ENCODE data around the gene AP4M1.

GRCh38 chr7:100093054-100093453, 8.4 kb upstream of the AP4M1 start:
- TF ChIP-seq ZNF10 (tag by site-specific recombination; IDR thresholded peaks at IDR 0.05) (no peak), MZF1 (tag by site-specific recombination; IDR thresholded peaks at IDR 0.05; ENCODE audit: borderline replicate concordance) (no peak), OVOL3 (tag by site-specific recombination; IDR thresholded peaks at IDR 0.05) (no peak), ZEB2 (tag by site-specific recombination; IDR thresholded peaks at IDR 0.05) (no peak), TCF7L2 (IDR thresholded peaks at IDR 0.05; ENCODE audit: borderline replicate concordance, low read depth, low read length) (no peak), SP2 (tag by site-specific recombination; IDR thresholded peaks at IDR 0.05) (no peak), ZSCAN16 (tag by site-specific recombination; IDR thresholded peaks at IDR 0.05) (no peak), PBX3 (CRISPR knock-in tag; IDR thresholded peaks at IDR 0.05) (no peak)
- TF ChIP-seq, protein P1, sequence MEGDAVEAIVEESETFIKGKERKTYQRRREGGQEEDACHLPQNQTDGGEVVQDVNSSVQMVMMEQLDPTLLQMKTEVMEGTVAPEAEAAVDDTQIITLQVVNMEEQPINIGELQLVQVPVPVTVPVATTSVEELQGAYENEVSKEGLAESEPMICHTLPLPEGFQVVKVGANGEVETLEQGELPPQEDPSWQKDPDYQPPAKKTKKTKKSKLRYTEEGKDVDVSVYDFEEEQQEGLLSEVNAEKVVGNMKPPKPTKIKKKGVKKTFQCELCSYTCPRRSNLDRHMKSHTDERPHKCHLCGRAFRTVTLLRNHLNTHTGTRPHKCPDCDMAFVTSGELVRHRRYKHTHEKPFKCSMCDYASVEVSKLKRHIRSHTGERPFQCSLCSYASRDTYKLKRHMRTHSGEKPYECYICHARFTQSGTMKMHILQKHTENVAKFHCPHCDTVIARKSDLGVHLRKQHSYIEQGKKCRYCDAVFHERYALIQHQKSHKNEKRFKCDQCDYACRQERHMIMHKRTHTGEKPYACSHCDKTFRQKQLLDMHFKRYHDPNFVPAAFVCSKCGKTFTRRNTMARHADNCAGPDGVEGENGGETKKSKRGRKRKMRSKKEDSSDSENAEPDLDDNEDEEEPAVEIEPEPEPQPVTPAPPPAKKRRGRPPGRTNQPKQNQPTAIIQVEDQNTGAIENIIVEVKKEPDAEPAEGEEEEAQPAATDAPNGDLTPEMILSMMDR (tag by site-specific recombination; IDR thresholded peaks at IDR 0.05), result no peak
- TF ChIP-seq, protein P2, sequence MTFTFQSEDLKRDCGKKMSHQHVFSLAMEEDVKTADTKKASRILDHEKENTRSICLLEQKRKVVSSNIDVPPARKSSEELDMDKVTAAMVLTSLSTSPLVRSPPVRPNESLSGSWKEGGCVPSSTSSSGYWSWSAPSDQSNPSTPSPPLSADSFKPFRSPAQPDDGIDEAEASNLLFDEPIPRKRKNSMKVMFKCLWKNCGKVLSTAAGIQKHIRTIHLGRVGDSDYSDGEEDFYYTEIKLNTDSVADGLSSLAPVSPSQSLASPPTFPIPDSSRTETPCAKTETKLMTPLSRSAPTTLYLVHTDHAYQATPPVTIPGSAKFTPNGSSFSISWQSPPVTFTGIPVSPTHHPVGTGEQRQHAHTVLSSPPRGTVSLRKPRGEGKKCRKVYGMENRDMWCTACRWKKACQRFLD (tag by site-specific recombination; IDR thresholded peaks at IDR 0.05), result no peak
- TF ChIP-seq, protein P3, sequence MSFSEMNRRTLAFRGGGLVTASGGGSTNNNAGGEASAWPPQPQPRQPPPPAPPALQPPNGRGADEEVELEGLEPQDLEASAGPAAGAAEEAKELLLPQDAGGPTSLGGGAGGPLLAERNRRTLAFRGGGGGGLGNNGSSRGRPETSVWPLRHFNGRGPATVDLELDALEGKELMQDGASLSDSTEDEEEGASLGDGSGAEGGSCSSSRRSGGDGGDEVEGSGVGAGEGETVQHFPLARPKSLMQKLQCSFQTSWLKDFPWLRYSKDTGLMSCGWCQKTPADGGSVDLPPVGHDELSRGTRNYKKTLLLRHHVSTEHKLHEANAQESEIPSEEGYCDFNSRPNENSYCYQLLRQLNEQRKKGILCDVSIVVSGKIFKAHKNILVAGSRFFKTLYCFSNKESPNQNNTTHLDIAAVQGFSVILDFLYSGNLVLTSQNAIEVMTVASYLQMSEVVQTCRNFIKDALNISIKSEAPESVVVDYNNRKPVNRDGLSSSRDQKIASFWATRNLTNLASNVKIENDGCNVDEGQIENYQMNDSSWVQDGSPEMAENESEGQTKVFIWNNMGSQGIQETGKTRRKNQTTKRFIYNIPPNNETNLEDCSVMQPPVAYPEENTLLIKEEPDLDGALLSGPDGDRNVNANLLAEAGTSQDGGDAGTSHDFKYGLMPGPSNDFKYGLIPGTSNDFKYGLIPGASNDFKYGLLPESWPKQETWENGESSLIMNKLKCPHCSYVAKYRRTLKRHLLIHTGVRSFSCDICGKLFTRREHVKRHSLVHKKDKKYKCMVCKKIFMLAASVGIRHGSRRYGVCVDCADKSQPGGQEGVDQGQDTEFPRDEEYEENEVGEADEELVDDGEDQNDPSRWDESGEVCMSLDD (tag by site-specific recombination; IDR thresholded peaks at IDR 0.05), result no peak
- TF ChIP-seq, protein P4, sequence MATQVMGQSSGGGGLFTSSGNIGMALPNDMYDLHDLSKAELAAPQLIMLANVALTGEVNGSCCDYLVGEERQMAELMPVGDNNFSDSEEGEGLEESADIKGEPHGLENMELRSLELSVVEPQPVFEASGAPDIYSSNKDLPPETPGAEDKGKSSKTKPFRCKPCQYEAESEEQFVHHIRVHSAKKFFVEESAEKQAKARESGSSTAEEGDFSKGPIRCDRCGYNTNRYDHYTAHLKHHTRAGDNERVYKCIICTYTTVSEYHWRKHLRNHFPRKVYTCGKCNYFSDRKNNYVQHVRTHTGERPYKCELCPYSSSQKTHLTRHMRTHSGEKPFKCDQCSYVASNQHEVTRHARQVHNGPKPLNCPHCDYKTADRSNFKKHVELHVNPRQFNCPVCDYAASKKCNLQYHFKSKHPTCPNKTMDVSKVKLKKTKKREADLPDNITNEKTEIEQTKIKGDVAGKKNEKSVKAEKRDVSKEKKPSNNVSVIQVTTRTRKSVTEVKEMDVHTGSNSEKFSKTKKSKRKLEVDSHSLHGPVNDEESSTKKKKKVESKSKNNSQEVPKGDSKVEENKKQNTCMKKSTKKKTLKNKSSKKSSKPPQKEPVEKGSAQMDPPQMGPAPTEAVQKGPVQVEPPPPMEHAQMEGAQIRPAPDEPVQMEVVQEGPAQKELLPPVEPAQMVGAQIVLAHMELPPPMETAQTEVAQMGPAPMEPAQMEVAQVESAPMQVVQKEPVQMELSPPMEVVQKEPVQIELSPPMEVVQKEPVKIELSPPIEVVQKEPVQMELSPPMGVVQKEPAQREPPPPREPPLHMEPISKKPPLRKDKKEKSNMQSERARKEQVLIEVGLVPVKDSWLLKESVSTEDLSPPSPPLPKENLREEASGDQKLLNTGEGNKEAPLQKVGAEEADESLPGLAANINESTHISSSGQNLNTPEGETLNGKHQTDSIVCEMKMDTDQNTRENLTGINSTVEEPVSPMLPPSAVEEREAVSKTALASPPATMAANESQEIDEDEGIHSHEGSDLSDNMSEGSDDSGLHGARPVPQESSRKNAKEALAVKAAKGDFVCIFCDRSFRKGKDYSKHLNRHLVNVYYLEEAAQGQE (tag by site-specific recombination; IDR thresholded peaks at IDR 0.05), result no peak
